Measurements from ENCODE around the gene CELF5.
"Not testable (repeated sequence)": the region's sequence is repeated elsewhere in the genome, so short reads cannot be mapped to it uniquely, and the experiment has no call there.

The CELF5 gene

DNA sequence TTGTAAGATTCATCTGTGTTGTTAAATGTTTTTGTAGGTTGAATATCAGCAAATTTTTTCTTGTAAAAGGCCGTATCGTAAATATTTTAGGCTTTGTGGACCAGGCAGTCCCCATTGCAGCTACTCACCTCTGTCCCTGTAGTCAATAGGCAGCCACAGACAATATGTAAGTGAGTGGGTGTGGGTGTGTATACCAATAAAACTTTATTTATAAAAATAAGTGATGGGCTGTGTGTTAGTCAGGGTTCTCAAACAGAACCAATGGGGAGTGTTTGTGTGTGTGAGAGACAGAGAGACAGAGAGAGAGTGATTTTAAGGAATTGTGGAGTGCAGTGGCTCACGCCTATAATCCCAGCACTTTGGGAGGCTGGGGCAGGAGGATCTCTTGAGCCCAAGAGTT is 104.3 kb downstream of the CELF5 start:
- DNase-seq: no peak
- Histone ChIP-seq H3K27me3 (ENCODE audit: insufficient read depth, low read depth, severe bottlenecking) (no peaks in the 10 kb centered on the region), H3K4me3 (ENCODE audit: low read depth, low read length) (no peak overlapping the region), H3K9me3 (ENCODE audit: severe bottlenecking) (no peaks in the 10 kb centered on the region), H3K27ac (no peak overlapping the region), H3K36me3 (no peaks in the 10 kb centered on the region)
- TF ChIP-seq, protein P1, sequence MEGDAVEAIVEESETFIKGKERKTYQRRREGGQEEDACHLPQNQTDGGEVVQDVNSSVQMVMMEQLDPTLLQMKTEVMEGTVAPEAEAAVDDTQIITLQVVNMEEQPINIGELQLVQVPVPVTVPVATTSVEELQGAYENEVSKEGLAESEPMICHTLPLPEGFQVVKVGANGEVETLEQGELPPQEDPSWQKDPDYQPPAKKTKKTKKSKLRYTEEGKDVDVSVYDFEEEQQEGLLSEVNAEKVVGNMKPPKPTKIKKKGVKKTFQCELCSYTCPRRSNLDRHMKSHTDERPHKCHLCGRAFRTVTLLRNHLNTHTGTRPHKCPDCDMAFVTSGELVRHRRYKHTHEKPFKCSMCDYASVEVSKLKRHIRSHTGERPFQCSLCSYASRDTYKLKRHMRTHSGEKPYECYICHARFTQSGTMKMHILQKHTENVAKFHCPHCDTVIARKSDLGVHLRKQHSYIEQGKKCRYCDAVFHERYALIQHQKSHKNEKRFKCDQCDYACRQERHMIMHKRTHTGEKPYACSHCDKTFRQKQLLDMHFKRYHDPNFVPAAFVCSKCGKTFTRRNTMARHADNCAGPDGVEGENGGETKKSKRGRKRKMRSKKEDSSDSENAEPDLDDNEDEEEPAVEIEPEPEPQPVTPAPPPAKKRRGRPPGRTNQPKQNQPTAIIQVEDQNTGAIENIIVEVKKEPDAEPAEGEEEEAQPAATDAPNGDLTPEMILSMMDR (IDR thresholded peaks at IDR 0.05; ENCODE audit: low read depth, low read length): no peak

- no peak overlapping the region for H3K27ac ChIP-seq
- H3K4me3 ChIP-seq (ENCODE audit: low read depth, low read length): no peak overlapping the region
- TF ChIP-seq, protein P1 (IDR thresholded peaks at IDR 0.05; ENCODE audit: low read depth, low read length): no peak
- H3K36me3 ChIP-seq: no peaks in the 10 kb centered on the region
- H3K27me3 ChIP-seq (ENCODE audit: insufficient read depth, low read depth, severe bottlenecking): no peaks in the 10 kb centered on the region
- no peak for DNase-seq
- H3K9me3 ChIP-seq (ENCODE audit: severe bottlenecking): no peaks in the 10 kb centered on the region
Measured at GRCh38 chr19:3330047-3330446, 105.6 kb downstream of the CELF5 start.

DNA sequence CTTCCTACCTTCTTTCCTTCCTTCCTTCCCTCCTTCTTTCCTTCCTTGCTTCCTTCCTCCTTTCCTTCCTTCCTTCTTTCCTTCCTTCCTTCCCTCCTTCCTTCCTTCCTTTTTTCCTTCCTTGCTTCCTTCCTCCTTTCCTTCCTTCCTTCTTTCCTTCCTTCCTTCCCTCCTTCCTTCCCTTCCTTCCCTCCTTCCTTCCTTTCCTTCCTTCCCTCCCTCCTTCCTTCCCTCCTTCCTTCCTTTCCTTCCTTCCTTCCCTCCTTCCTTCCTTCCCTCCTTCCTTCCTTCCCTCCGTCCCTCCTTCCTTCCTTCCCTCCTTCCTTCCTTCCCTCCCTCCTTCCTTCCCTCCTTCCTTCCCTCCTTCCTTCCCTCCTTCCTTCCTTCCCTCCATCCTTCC is 107.8 kb downstream of the CELF5 start:
- not testable (repeated sequence) for H3K9me3 ChIP-seq (ENCODE audit: severe bottlenecking); H3K36me3 ChIP-seq; H3K27me3 ChIP-seq (ENCODE audit: insufficient read depth, low read depth, severe bottlenecking); DNase-seq; H3K4me3 ChIP-seq (ENCODE audit: low read depth, low read length); H3K27ac ChIP-seq

DNA sequence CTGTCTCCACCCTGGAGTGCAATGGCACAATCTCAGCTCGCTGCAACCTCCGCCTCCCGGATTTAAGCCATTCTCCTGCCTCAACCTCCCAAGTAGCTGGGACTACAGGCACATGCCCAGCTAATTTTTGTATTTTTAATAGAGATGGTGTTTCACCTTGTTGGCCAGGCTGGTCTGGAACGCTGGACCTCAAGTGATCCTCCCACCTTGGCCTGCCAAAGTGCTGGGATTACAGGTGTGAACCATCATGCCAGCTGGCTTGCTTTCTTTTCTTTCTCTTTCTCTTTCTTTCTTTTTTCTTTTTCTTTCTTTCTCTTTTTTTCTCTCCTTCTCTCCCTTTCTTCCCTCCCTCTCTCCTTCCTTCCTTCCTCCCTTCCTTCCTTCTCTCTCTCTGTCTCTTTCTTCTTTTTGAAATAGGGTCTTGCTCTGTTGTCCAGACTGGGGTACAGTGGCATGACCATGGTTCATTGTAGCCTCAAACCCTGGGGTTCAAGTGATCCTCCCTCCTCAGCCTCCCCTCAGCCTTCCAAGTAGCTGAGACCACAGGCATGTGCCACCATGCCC is 108.6 kb downstream of the CELF5 start:
- no peak for DNase-seq
- no peaks in the 10 kb centered on the region for H3K9me3 ChIP-seq (ENCODE audit: severe bottlenecking)
- H3K36me3 ChIP-seq: no peaks in the 10 kb centered on the region
- TF ChIP-seq, protein P1 (IDR thresholded peaks at IDR 0.05; ENCODE audit: low read depth, low read length): no peak
- H3K27me3 ChIP-seq (ENCODE audit: insufficient read depth, low read depth, severe bottlenecking): no peaks in the 10 kb centered on the region
- no peak overlapping the region for H3K27ac ChIP-seq
- no peak overlapping the region for H3K4me3 ChIP-seq (ENCODE audit: low read depth, low read length)

- TF ChIP-seq, protein P1 (IDR thresholded peaks at IDR 0.05; ENCODE audit: low read depth, low read length): no peak
- H3K27ac ChIP-seq: no peak overlapping the region
- no peak overlapping the region for H3K4me3 ChIP-seq (ENCODE audit: low read depth, low read length)
- DNase-seq: no peak
- no peaks in the 10 kb centered on the region for H3K27me3 ChIP-seq (ENCODE audit: insufficient read depth, low read depth, severe bottlenecking)
- H3K9me3 ChIP-seq (ENCODE audit: severe bottlenecking): no peaks in the 10 kb centered on the region
- no peaks in the 10 kb centered on the region for H3K36me3 ChIP-seq
Measured at GRCh38 chr19:3333662-3334061, 109.2 kb downstream of the CELF5 start.

DNA sequence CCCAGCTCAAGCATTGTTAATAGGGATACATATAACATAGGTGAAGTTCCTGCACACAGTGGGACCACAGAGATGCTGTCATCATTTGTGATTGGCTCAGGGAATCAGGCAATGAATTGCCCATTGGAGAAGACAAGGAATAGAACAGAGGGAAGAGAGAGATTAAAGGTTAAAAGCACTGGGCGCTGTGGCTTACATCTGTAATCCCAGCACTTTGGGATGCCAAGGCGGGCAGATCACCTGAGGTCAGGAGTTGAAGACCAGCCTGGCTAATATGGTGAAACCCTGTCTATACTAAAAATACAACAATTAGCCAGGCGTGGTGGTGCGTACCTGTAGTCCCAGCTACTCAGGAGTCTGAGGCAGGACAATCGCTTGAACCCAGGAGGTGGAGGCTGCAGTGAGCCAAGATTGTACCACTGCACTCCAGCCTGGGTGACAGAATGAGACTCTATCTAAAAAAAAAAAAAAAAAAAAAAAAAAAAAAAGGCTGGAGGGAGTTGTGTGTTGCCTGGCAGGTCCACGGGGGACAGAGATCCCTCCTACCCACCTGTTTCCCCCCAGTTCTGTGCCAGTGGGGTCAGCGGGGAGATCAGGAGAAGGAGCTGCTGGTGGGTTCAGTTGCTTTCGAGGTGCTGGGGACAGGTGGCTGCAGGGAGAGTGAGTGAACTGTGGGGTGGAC is 110.4 kb downstream of the CELF5 start:
- H3K36me3 ChIP-seq; H3K27me3 ChIP-seq (ENCODE audit: insufficient read depth, low read depth, severe bottlenecking); H3K9me3 ChIP-seq (ENCODE audit: severe bottlenecking); H3K4me3 ChIP-seq (ENCODE audit: low read depth, low read length): not testable (repeated sequence)
- DNase-seq: peak; percentile 30
- H3K27ac ChIP-seq: peak overlapping the region; percentile 88

All from WERI-Rb-1 (cell line).